Measurements from ENCODE around the gene ZNF200.
"Not testable (repeated sequence)": the region's sequence is repeated elsewhere in the genome, so short reads cannot be mapped to it uniquely, and the experiment has no call there.

The ZNF200 gene, protein sequence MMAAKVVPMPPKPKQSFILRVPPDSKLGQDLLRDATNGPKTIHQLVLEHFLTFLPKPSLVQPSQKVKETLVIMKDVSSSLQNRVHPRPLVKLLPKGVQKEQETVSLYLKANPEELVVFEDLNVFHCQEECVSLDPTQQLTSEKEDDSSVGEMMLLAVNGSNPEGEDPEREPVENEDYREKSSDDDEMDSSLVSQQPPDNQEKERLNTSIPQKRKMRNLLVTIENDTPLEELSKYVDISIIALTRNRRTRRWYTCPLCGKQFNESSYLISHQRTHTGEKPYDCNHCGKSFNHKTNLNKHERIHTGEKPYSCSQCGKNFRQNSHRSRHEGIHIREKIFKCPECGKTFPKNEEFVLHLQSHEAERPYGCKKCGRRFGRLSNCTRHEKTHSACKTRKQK

DNA sequence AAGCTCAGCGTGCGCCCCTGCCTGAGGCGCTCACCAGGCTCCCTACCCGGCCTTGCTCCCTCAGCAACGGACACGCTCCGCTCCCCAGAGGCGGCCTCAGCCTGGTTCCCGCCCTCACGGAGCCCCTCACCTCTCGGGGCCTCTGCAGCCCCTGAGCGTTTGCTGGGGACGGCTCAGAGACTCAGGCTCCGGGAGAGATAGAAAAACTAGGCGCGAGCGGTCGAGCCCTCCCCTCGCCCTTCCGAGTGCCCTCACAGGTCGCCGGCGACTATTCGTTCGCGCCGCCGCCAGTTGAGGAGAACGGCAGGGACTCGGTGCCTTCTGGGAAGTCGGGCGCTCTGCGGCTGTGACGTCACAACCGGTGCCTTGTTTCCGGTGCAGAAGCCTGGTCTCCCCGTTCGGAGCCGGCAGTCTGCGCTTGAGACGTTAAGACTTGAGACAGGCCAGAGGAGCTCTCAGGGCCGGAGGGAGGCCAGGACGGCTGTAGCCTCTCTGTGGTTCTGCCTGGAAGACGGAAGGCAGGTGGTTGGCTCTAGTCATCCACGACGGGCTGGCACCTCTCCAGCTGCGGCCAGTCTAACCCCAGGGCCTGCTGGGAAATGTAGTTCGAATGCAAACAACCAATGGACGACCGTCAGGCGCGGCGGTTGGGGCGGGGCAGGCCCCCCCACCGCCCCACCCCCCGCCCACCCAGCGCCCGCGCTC lies at the start of gene ZNF200:
TSS of gene ZNF200 (minus strand) at position 302 of the 705 bp plus-strand sequence. CDS start 1,403 bp downstream, outside the sequence.
- peak; percentile 88 to 93 for DNase-seq (ENCODE audit: low read depth in 2 of 2)

- DNase-seq (ENCODE audit: low read depth in 2 of 2), result no peak
Measured at GRCh38 chr16:3283543-3284447, 48.8 kb upstream of the ZNF200 start.

DNA sequence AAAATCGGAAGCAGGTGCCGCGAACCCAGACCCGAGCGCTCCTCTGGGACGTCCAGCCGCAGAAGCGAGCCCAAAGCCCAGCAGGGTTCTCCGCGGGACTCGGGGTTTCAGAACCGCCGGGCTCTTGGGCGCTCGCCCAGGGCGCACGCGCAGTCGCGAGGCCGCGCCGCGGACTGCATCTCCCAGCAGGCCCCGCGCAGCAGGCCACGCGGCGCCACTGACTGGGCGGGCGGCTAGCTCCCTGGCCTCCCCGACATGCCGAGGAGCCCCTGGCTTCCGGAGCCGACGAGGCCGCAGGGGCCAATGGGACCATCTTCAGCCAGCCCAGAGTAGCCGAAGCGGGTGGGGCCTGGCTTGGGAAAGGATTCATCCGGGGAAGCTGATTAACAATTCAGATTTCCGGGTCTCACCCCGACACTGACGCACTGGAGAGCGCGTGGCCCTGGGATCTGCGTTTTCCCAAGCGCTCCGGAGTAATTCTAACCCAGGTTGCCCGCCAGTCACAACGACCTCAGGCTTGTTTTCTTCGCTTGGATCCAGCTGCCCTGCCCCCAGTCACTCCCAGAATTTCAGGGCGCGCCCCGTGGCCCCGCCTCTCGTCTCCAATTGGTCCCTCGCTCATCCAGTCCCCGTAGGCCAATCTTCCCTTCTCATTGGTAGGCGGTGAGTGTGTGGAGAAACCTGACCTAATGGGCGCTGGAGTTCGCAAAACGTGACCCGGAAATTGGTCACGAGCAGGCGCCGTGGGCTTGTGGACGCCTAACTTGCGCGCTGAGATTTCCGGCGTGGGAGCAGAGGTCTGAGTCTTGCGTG lies 48.0 kb upstream of the ZNF200 start, which contains the start of gene ZNF263:
TSS of gene ZNF263 (plus strand) at position 762 of the 813 bp plus-strand sequence. CDS start 328 bp downstream, outside the sequence.
- DNase-seq (ENCODE audit: low read depth in 2 of 2), result peak; percentile 81 to 90

- no peak for DNase-seq (ENCODE audit: low read depth in 2 of 2)
Measured at GRCh38 chr16:3282103-3282729, 47.3 kb upstream of the ZNF200 start.

- no peak for DNase-seq (ENCODE audit: low read depth in 2 of 2)
Measured at GRCh38 chr16:3281222-3281820, 46.4 kb upstream of the ZNF200 start.

DNA sequence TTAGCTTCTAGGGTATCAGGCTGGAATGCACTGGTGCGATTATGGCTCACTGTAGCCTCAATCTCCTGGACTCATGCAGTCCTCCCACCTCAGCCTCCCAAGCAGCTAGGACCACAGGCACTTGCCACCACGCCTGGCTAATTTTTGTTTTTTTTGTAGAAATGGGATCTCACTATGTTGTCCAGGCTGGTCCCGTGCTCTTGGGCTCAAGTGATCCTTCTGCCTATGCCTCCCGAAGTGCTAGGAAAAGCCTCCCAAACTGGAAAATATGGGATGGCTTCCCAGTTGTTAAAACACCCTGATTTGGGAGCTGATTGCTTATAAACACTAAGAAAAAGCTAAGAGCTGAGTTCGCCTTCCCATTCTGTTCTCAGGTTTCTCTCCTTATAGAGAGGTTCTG lies 41.7 kb upstream of the ZNF200 start:
- DNase-seq (ENCODE audit: low read depth in 2 of 2), result no peak

- no peak for DNase-seq (ENCODE audit: low read depth in 2 of 2)
Measured at GRCh38 chr16:3274947-3275346, 40.0 kb upstream of the ZNF200 start.

GRCh38 chr16:3274490-3274889 lies 39.5 kb upstream of the ZNF200 start:
- DNase-seq (ENCODE audit: low read depth in 2 of 2), result no peak

DNA sequence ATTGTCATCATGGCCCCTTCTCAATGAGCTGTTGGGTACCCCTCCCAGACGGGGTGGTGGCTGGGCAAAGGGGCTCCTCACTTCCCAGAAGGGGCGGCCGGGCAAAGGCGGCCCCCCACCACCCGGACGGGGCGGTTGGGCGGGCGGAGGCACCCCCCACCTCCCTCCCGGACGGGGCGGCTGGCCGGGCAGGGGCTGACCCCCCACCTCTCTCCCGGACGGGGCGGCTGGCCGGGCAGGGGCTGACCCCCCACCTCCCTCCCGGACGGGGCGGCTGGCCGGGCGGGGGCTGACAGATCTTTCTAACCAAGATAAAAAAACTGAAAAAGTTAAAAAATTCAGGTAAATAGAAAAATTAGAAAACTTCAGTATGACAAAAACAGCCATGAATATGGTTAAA lies 36.3 kb upstream of the ZNF200 start:
- not testable (repeated sequence) for DNase-seq (ENCODE audit: low read depth in 2 of 2)

DNA sequence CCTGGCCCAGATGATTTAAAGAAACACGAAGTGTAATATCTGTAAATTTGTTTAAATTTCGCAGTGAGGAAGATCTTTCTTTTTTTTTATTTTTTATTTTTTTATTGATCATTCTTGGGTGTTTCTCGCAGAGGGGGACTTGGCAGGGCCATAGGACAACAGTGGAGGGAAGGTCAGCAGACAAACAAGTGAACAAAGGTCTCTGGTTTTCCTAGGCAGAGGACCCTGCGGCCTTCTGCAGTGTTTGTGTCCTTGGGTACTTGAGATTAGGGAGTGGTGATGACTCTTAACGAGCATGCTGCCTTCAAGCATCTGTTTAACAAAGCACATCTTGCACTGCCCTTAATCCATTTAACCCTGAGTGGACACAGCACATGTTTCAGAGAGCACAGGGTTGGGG lies 35.8 kb upstream of the ZNF200 start:
- DNase-seq (ENCODE audit: low read depth in 2 of 2), result not testable (repeated sequence)

- no peak for DNase-seq (ENCODE audit: low read depth in 2 of 2)
Measured at GRCh38 chr16:3268294-3268693, 33.3 kb upstream of the ZNF200 start.

DNA sequence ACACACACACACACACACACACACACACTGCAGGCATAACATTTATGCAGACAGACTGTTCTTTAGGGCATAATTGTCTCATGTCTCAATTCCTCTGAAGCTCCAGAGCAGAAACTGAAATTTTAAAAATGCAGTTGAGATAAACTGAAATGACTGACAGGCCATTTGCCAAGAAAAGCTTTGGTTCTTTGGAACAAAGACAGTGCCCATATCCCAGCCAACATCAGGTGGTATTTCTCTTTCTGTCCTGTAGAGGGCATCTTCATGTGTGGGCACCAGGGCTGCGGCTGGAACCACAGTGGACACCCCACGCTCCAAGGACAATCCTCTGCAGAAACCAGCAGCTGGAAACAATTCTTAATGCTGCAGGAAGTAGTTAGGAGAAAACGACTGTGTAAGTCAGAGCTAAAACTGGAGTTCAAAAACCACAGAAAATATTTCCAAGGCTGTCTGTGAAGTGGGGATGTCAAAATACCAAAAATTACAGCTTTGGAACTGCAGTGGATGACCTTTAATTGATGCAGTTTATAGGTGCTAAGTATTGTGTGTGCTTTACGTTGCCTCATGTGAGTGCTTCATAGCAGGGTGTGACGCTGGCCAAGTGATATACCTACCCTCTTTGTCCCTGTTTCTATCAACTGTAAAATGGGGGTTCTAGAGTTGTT lies 32.0 kb upstream of the ZNF200 start:
- no peak for DNase-seq (ENCODE audit: low read depth in 2 of 2)

DNA sequence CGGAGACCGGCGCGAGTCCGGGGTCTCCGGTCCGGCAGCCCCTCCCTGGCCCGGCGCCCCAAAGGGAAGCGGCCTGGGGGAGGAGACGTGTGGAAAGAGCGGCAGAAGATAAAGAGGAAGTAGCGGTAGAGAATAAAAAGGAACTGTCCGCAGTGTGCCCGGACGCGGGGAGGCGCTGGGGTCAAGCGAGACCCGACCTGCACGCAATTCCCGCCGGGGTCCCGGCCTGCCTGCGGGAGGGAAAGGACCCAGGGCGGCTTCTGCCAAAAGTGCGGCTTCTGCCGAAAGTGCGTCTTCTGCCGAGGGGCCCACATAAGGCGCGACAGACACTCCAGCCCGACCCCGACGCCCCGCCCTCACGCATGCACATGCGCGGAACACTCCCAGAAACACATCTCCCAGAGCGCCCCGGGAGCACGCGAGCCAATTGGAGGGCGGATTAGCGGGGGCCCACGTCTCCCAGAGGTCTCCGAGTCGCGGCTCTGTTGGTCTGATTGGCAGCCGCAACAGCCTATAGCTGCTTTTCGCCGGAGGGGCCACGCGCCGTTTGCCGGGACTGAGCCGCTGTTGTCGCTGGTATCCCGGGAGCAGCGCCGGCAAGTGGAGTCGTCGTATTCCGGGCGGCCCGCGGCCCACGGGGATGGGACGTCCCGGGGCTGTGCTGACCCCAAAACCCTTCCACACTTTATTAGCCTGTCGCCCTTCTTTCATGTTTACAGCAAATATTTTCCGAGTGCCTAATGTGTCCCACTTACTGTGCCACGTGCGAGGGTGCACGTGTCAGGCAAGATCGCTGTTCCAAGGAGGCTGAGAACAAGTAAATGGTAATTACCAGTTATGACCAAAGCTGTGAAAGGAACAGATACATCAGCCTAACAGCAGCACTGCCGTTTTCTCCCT lies 29.4 kb upstream of the ZNF200 start:
- peak; percentile 97 to 99 for DNase-seq (ENCODE audit: low read depth in 2 of 2)

GRCh38 chr16:3262517-3262916 lies 27.6 kb upstream of the ZNF200 start:
- no peak for DNase-seq (ENCODE audit: low read depth in 2 of 2)

DNA sequence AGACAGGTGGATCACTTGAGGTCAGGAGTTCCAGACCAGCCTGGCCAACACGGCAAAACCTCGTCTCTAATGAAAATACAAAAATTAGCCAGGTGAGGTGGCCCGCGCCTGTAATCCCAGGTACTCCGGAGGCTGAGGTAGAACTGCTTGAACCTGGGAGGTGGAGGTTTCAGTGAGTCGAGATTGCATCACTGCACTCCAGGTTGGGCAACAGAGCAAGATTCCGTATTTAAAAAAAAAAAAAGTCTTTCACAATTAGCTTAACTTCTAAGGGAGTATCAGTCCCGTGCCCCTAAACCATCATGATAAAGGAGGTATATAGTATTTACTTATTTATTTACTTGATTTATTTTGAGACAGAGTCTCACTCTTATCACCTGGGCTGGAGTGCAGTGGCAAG lies 24.9 kb upstream of the ZNF200 start:
- no peak for DNase-seq (ENCODE audit: low read depth in 2 of 2)

GRCh38 chr16:3256866-3257465 lies 22.0 kb upstream of the ZNF200 start:
- no peak for DNase-seq (ENCODE audit: low read depth in 2 of 2)

DNA sequence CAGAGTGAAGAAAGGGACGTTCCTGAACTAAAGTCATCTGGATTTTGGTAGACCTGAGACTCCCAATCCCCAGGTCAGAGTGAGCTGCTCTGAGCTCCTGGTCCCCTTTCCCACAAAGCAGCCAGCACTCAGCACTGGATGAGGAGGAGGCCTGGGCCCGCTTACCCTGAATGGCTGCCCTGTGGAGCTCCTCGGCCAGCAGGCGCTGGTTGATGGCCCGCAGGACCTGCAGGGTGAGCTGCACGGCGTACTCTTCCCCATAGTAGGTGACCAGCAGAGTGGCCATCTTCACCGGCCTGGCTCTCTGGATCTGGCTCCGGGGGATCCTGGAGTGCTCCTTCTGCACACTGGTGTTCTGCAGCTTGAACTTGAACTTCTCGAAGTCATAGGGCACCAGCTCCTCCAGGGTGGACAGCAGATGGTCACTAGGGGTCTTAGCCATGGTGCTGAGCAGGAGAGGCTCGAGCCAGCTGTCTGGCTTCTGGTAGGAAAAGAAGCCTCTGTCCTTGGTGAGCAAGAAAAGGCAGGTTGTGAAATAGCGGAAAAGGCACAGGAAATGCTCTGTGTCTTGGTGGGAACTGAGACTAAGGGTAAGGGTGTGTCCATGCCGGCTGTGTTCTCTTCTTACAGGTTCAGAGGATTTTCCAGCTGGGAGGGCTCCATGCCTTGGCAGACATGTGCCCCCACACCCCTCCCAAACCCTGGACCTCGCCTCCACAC lies 21.3 kb upstream of the ZNF200 start, which contains the start of gene MEFV:
TSS of gene MEFV (minus strand) at position 488 of the 720 bp plus-strand sequence. CDS start at position 442, 46 bp downstream.
- DNase-seq (ENCODE audit: low read depth in 2 of 2), result no peak
